Adrenal gland (tissue), 12 donors: ENCODE measurements around the gene KLHL25. TPM values are rescaled to one million over a fixed set of nuclear protein-coding genes. Genes with fewer than 3 reads are reported as not detected.
A peak's percentile ranks its signal among the peaks of the same experiment; 100 is the strongest.

Experiments used
- DNase-seq, 7 donors: peaks; one replicate each; pipeline ENCODE4 v3.0.0-alpha.2; 2019 to 2020
- H3K27ac ChIP-seq, 5 donors: fragments of 200-600 bp; sonication (generic) in 4 of 5; 1 replicate in 3 of 5; 2 replicates in 2 of 5; pipeline versions ENCODE4 v1.5.1 to v1.8.0; 2016 to 2020; ENCODE audit warnings: mild to moderate bottlenecking in 1 of 5
- H3K27me3 ChIP-seq: fragments of 200-600 bp; 2 replicates; pipeline ENCODE4 v1.8.0; 2021
- H3K36me3 ChIP-seq, 2 donors: fragments of 200-600 bp; replicated peaks in 1 of 2; 1 replicate in 1 of 2; 2 replicates in 1 of 2; pipeline versions ENCODE4 v1.5.1 to v1.8.0; 2018 to 2022
- H3K4me1 ChIP-seq, 2 donors: fragments of 200-600 bp; replicated peaks in 1 of 2; 1 replicate in 1 of 2; 2 replicates in 1 of 2; pipeline versions ENCODE4 v1.5.1 to v1.8.0; 2018 to 2021
- H3K4me3 ChIP-seq, 4 donors: fragments of 200-600 bp; sonication (generic) in 3 of 4; one replicate each; pipeline ENCODE4 v1.5.1; 2016 to 2018
- H3K9me3 ChIP-seq, 3 donors: fragments of 200-600 bp; sonication (generic) in 1 of 3; replicated peaks in 1 of 3; 1 replicate in 2 of 3; 2 replicates in 1 of 3; pipeline versions ENCODE4 v1.5.1 to v1.8.0; 2016 to 2021
- POLR2A ChIP-seq, 2 donors: fragments of 450-650 bp; IDR thresholded peaks; one replicate each; pipeline ENCODE4 v1.6.1; 2017; ENCODE audit warnings: antibody characterized with exemption in 2 of 2, mild to moderate bottlenecking in 2 of 2, moderate library complexity in 1 of 2
- WGBS, 4 donors: extraction: QIAGEN DNeasy Blood & Tissue Kit in 2 of 4; methylation state at CpG; one replicate each; pipeline versions ENCODE4 v1.1.5 to v1.1.7; 2013 to 2017; 5-methylcytosine and 5-hydroxymethylcytosine counted together
- intact Hi-C, 2 donors: fragments of 100-400 bp; cut with DNase I; formaldehyde crosslinking; loops; one replicate each; pipeline versions ENCODE4 v1.14.1 to v1.15.0; 2022 to 2023
- polyA plus RNA-seq, 3 donors: library from polyadenylated mRNA; stranded (reverse); fragments of 200-250 nt in 2 of 3; fragments of 350-450 nt in 1 of 3; fragmentation: Illumina TruSeq in 1 of 3; extraction: RNeasy Lipid Tissue Mini Kit (QIAGEN cat#74804) in 1 of 3; gene quantifications; one replicate each; pipeline ENCODE4 v1.2.3, GENCODE V29; 2013 to 2014
- total RNA-seq, 9 donors: library from RNA; depleted of rRNA in 4 of 9; stranded (reverse); fragments of >200 nt in 4 of 9; fragments of 120-200 nt in 1 of 9; fragmentation: NEBNext Ultra II Directional in 1 of 9; extraction: Animal tissue kit (Norgen Biotek cat#: 25700) in 1 of 9; gene quantifications; one replicate each; pipeline versions ENCODE4 v1.1.0 to v1.2.4, GENCODE V29; 2013 to 2023
- TF ChIP-seq, protein P1 (sequence below), 6 experiments: fragments of 450-650 bp in 4 of 6; fragments of 200-600 bp in 2 of 6; sonication (generic) in 1 of 6; IDR thresholded peaks; 1 replicate in 5 of 6; 2 replicates in 1 of 6; pipeline versions ENCODE4 v1.5.1 to v1.8.0; 2016 to 2021; ENCODE audit warnings: antibody characterized with exemption in 6 of 6, mild to moderate bottlenecking in 2 of 6, moderate library complexity in 1 of 6
- donor health status: healthy with polysubstance abuse.
- donor health status: Bipolar disorder and iron deficiency.
- donor health status: DM: yes; HTN: yes; CAD: no.
- donor health status: DM: no; HTN: no; CAD: no.
- donor health status: DM: no; HTN: no; CAD: no.
- donor health status: DM: yes; HTN: yes; CAD: no.

Gene KLHL25
- total and polyA plus RNA-seq, 12 donors, result 1.4 to 6.2 (median 4.1) TPM

DNA sequence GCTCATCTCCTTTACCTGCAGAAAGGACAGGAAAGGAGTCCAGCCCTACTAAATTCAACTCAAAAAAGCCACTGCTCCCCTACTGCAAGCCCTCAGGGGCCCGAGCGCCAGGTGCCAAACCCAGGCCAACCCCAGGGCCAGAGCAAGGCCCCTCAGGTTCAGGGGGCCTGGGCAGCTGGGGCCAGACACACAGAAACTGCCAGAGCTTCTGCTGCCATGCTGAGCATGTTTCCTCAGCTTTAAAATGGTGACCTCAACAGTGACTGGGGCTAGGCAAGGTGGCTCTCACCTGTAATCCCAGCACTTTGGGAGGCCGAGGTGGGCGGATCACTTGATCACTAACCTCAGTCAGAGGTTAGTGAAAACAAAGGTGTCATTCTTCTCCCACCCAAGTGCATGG is 38.8 kb downstream of the KLHL25 start:
- TF ChIP-seq, protein P1, sequence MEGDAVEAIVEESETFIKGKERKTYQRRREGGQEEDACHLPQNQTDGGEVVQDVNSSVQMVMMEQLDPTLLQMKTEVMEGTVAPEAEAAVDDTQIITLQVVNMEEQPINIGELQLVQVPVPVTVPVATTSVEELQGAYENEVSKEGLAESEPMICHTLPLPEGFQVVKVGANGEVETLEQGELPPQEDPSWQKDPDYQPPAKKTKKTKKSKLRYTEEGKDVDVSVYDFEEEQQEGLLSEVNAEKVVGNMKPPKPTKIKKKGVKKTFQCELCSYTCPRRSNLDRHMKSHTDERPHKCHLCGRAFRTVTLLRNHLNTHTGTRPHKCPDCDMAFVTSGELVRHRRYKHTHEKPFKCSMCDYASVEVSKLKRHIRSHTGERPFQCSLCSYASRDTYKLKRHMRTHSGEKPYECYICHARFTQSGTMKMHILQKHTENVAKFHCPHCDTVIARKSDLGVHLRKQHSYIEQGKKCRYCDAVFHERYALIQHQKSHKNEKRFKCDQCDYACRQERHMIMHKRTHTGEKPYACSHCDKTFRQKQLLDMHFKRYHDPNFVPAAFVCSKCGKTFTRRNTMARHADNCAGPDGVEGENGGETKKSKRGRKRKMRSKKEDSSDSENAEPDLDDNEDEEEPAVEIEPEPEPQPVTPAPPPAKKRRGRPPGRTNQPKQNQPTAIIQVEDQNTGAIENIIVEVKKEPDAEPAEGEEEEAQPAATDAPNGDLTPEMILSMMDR (IDR thresholded peaks at IDR 0.05), result no peak
- TF ChIP-seq POLR2A (IDR thresholded peaks at IDR 0.05), result no peak
- Histone ChIP-seq H3K4me3 (no peak overlapping the region), H3K9me3 (no peaks in the 10 kb centered on the region), H3K36me3 (no peaks in the 10 kb centered on the region), H3K27me3 (no peaks in the 10 kb centered on the region), H3K4me1 (peaks cover 0 to 18% of the 10 kb centered on the region in 2 donors), H3K27ac (no peak overlapping the region)
- intact Hi-C loops, result loop anchor here in 1 of 2 donors (5.0 kb wide), 1 partner anchor 36 kb away; the partner anchor contains the start of gene KLHL25
- DNase-seq, result peak in 2 of 7 donors; percentile 0 to 3
- 97 to 100% (median 99%) methylated on average over 2 to 4 of the region's 4 CpGs for WGBS, 4 donors

DNA sequence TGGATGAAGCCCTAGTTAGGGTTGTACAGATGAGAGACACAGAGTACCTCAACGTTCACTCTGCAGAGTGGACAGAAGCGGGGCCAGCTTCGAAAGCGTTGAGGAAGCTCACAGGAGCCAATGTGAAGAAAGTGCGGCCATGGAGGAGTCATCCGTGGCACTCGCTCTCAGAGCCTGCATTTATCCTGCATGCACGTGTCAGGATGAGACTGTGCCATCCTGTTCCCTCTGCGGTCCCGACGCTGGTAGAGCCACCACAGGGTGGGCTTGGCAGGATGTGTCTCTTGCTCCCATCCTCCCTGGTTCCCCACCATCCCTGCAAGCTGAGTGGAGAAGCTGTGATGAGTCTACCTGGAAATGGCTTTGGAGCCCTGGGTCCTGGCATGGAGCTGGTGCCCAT is 39.3 kb downstream of the KLHL25 start:
- WGBS, 4 donors, result 89 to 97% (median 94%) methylated on average over 7 to 11 of the region's 11 CpGs
- H3K4me1 ChIP-seq, result peaks cover 0 to 13% of the 10 kb centered on the region in 2 donors
- H3K4me3 ChIP-seq, result no peak overlapping the region
- no peaks in the 10 kb centered on the region for H3K9me3 ChIP-seq
- H3K27ac ChIP-seq, result no peak overlapping the region
- DNase-seq, result peak in 2 of 7 donors; percentile 0 to 6
- no peaks in the 10 kb centered on the region for H3K27me3 ChIP-seq
- no peaks in the 10 kb centered on the region for H3K36me3 ChIP-seq
- intact Hi-C loops, result loop anchor here in 1 of 2 donors (5.0 kb wide), 1 partner anchor 37 kb away; the partner anchor contains the start of gene KLHL25
- TF ChIP-seq, protein P1 (IDR thresholded peaks at IDR 0.05), result no peak
- TF ChIP-seq POLR2A (IDR thresholded peaks at IDR 0.05), result no peak

DNA sequence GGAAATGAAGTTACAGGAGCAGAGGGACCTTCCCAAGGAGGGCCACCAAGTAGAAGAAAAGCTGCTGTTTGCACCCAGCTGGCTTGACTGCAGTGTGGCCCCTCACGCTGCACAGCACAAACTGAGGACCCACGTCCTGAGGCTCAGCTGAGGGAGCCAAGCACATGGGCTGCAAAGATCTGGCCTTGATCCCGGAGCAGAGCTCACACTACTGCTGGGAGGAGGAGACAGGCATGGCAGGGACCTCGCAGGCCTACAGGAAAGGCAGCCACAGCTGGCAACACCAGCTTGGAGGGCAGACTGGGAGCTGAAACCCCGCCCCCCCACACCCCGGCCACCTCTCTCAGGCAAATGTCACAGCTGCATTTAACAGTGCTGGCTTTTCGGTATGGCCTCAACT is 39.7 kb downstream of the KLHL25 start:
- no peak overlapping the region for H3K4me3 ChIP-seq
- no peaks in the 10 kb centered on the region for H3K9me3 ChIP-seq
- intact Hi-C loops, result loop anchor here in 1 of 2 donors (5.0 kb wide), 1 partner anchor 37 kb away; the partner anchor contains the start of gene KLHL25
- no peak overlapping the region for H3K27ac ChIP-seq
- no peaks in the 10 kb centered on the region for H3K36me3 ChIP-seq
- 53 to 81% (median 64%) methylated on average over 3 to 7 of the region's 7 CpGs for WGBS, 4 donors
- peaks cover 0 to 10% of the 10 kb centered on the region in 2 donors for H3K4me1 ChIP-seq
- no peak for TF ChIP-seq POLR2A (IDR thresholded peaks at IDR 0.05)
- TF ChIP-seq, protein P1 (IDR thresholded peaks at IDR 0.05), result no peak
- H3K27me3 ChIP-seq, result no peaks in the 10 kb centered on the region
- peak in 4 of 7 donors; percentile 41 to 53 (median 50) for DNase-seq

DNA sequence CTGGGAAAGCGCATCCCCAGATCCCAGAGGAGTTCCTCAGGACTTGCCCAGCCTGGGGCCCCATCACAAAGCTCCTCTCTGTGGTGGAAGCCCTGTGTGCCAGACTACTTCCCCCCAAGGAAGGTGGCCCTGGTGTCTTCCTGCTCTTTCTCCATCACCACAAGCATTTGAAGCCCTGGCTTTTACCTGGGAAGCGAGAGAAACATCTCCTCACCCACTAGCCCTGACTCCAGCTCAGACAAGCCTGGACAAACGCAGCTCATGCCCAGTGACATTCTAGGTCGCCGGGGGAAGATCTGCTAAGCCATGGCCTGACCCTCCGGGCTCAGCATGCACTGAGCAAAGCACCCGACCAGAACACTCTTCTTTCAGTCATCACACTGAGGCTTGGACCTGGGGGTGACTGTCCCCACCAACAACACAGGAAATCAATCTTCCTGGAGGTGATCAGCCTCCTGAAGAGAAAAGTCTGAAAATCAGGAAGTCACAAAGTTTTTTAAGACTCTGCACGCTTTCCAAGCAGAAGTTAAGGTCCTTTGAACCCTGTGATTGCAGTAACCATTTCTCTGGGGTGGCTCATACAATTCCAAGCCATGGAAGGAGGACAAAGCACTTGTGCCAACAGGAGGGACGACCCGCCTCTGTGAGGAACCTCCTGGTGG is 40.8 kb downstream of the KLHL25 start:
- TF ChIP-seq POLR2A (IDR thresholded peaks at IDR 0.05), result no peak
- TF ChIP-seq, protein P1 (IDR thresholded peaks at IDR 0.05), result no peak
- intact Hi-C loops, result no loop called here
- H3K4me3 ChIP-seq, result no peak overlapping the region
- WGBS, 4 donors, result 88 to 97% (median 93%) methylated on average over 3 to 10 of the region's 10 CpGs
- H3K27ac ChIP-seq, result no peak overlapping the region
- H3K27me3 ChIP-seq, result no peaks in the 10 kb centered on the region
- DNase-seq, result peak in 2 of 7 donors; percentile 2 to 10
- H3K4me1 ChIP-seq, result peaks cover 0 to 10% of the 10 kb centered on the region in 2 donors
- H3K36me3 ChIP-seq, result no peaks in the 10 kb centered on the region
- H3K9me3 ChIP-seq, result no peaks in the 10 kb centered on the region
